HL-60 (cell line): ENCODE measurements around the gene PEX5L.

Experiments used
- CTCF ChIP-seq: IDR thresholded peaks from one replicate; pipeline ENCODE4 v1.5.1; 2011; ENCODE audit warnings: low read length, control low read depth, inconsistent platforms; ENCODE audit not compliant: insufficient read depth
- GABPA ChIP-seq: IDR thresholded peaks from 2 replicates; pipeline ENCODE4 v1.6.1; 2012; ENCODE audit warnings: low read depth
- POLR2AphosphoS5 ChIP-seq: IDR thresholded peaks from 2 replicates; pipeline ENCODE4 v1.6.1; 2012; ENCODE audit warnings: low read depth
- REST ChIP-seq: IDR thresholded peaks from 2 replicates; pipeline ENCODE4 v1.6.1; 2012; ENCODE audit warnings: low read depth; ENCODE audit not compliant: insufficient replicate concordance
- SPI1 ChIP-seq: IDR thresholded peaks from 2 replicates; pipeline ENCODE4 v1.6.1; 2012; ENCODE audit warnings: low read depth, mild to moderate bottlenecking, borderline replicate concordance

GRCh38 chr3:179812096-179812382, 224.7 kb downstream of the PEX5L start:
- TF ChIP-seq POLR2AphosphoS5 (no peak), CTCF (no peak), GABPA (no peak), REST (no peak), SPI1 (no peak)
